Activated CD4-positive, alpha-beta T cell treated with anti-CD3 and anti-CD28 coated beads for 36 hours (primary cell): ENCODE results near the gene PLD1. TPM values are rescaled to one million over a fixed set of nuclear protein-coding genes. Genes with fewer than 3 reads are reported as not detected.

Source experiments
- ATAC-seq: fragments of 200-7000 bp; cut with Tn5 transposase; one replicate; pipeline ENCODE4 v1.10.0; 2021; ENCODE audit warnings: mild to moderate bottlenecking, moderate library complexity
- CTCF ChIA-PET: fragments of 350-600 bp; sonication (Branson Sonifier 250); formaldehyde crosslinking; loops from one replicate; lab custom pipeline; 2021; ENCODE audit warnings: antibody characterized with exemption; lab: Charles Lee
- POLR2A ChIA-PET: fragments of 350-600 bp; sonication (Branson Sonifier 250); formaldehyde crosslinking; loops from one replicate; lab custom pipeline; 2021; ENCODE audit warnings: antibody characterized with exemption, inconsistent platforms; lab: Charles Lee
- DNase-seq: peaks from one replicate; pipeline ENCODE4 v3.0.0-alpha.2; 2020
- H3K27ac Mint-ChIP-seq: one replicate; pipeline ENCODE4 v1.8.0; 2021; ENCODE audit warnings: mixed read lengths
- H3K27me3 Mint-ChIP-seq: one replicate; pipeline ENCODE4 v1.8.0; 2021; ENCODE audit warnings: mixed read lengths
- H3K36me3 Mint-ChIP-seq: one replicate; pipeline ENCODE4 v1.8.0; 2021; ENCODE audit warnings: low read depth, mixed read lengths
- H3K4me1 Mint-ChIP-seq: one replicate; pipeline ENCODE4 v1.8.0; 2021; ENCODE audit warnings: mixed read lengths
- H3K4me3 Mint-ChIP-seq: one replicate; pipeline ENCODE4 v1.8.0; 2021; ENCODE audit warnings: mild to moderate bottlenecking, moderate library complexity, mixed read lengths
- H3K9me3 Mint-ChIP-seq: one replicate; pipeline ENCODE4 v1.8.0; 2021; ENCODE audit warnings: low read depth, mixed read lengths
- intact Hi-C, 2 experiments: fragments of 100-400 bp; cut with DNase I in 1 of 2; cut with micrococcal nuclease in 1 of 2; formaldehyde crosslinking; loops; one replicate each; pipeline versions ENCODE4 v1.14.2 to v1.15.1; 2022 to 2024; cut with DNase I, micrococcal nuclease
- total RNA-seq, 2 experiments: library from RNA; stranded (reverse); gene quantifications; one replicate each; pipeline ENCODE4 v1.2.3, GENCODE V29; 2021

Gene PLD1
- total RNA-seq, 2 experiments from 2014 or later = 1.1 to 1.2 TPM

- ChIA-PET POLR2A (no interaction called here), CTCF (interaction anchor here (0.7 to 1.7 kb wide), 3 partner anchors 19 to 132 kb away, joined by 3 to 9 read pairs (median 3); no protein-coding TSS in a partner anchor)
- Mint-ChIP-seq H3K9me3 (no peaks in the 10 kb centered on the region), H3K27me3 (no peaks in the 10 kb centered on the region), H3K4me3 (no peak overlapping the region), H3K36me3 (no peaks in the 10 kb centered on the region), H3K27ac (no peak overlapping the region), H3K4me1 (no peaks in the 10 kb centered on the region)
- DNase-seq (no peak), ATAC-seq (no peak)
- intact Hi-C loops = no loop called here
Observed at GRCh38 chr3:171790898-171791691, 19.2 kb downstream of the PLD1 start.

GRCh38 chr3:171790574-171790897 is 19.7 kb downstream of the PLD1 start:
- Mint-ChIP-seq H3K27ac (no peak overlapping the region), H3K4me1 (no peaks in the 10 kb centered on the region), H3K9me3 (no peaks in the 10 kb centered on the region), H3K36me3 (no peaks in the 10 kb centered on the region), H3K27me3 (no peaks in the 10 kb centered on the region), H3K4me3 (no peak overlapping the region)
- ATAC-seq = no peak
- no peak for DNase-seq
- ChIA-PET CTCF (interaction anchor here (1.0 to 1.7 kb wide), 2 partner anchors 18 to 85 kb away, joined by 4 to 9 read pairs; no protein-coding TSS in a partner anchor), POLR2A (no interaction called here)
- intact Hi-C loops = no loop called here

DNA sequence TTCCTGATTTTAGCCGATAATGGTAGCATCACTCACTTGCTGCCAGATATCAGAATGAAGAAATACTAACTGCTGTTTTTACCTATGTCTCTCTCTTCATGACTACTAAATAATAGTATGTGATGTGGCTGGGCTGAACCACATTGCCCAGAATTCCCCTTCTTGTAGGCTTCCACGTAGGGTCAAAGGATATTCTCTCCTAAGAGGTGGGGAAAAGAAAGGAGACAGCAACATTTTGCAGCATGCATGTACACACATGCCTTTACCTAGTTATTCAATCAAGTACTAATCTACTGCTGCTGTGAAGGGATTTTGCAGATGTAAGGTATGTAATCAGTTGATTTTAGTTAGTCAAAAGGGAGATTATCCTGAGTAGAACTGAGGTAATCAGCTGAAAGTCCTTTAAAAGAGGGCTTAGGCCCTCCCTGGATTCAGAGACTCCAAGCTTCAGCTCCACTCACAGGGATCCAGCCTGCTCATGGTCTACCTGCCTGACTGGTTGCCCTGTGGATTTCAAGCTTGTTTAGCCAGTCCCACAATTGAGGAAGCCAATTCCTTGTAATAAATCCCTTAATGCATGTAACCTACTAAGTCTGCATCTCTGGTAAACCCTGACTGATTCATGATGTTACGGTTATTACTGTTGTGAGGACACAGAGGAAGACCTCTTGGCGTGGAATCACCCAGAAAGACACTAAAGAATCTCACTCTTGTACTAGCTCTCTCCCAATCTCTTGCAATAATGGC is 20.4 kb downstream of the PLD1 start:
- no peaks in the 10 kb centered on the region for H3K9me3 Mint-ChIP-seq
- ATAC-seq (no peak), DNase-seq (no peak)
- CTCF ChIA-PET = interaction anchor here (1.0 to 1.7 kb wide), 3 partner anchors 18 to 551 kb away, joined by 3 to 9 read pairs (median 4); no protein-coding TSS in a partner anchor
- POLR2A ChIA-PET = no interaction called here
- intact Hi-C loops = no loop called here
- no peaks in the 10 kb centered on the region for H3K36me3 Mint-ChIP-seq
- no peak overlapping the region for H3K4me3 Mint-ChIP-seq
- no peaks in the 10 kb centered on the region for H3K27me3 Mint-ChIP-seq
- no peaks in the 10 kb centered on the region for H3K4me1 Mint-ChIP-seq
- H3K27ac Mint-ChIP-seq = no peak overlapping the region

- ChIA-PET CTCF (interaction anchor here (1.0 to 1.4 kb wide), 2 partner anchors 16 to 552 kb away, joined by 3 to 6 read pairs; no protein-coding TSS in a partner anchor), POLR2A (interaction anchor here (0.5 kb wide), 1 partner anchor 281 kb away, joined by 3 read pairs; no protein-coding TSS in a partner anchor)
Observed at GRCh38 chr3:171788546-171789351, 21.5 kb downstream of the PLD1 start.

DNA sequence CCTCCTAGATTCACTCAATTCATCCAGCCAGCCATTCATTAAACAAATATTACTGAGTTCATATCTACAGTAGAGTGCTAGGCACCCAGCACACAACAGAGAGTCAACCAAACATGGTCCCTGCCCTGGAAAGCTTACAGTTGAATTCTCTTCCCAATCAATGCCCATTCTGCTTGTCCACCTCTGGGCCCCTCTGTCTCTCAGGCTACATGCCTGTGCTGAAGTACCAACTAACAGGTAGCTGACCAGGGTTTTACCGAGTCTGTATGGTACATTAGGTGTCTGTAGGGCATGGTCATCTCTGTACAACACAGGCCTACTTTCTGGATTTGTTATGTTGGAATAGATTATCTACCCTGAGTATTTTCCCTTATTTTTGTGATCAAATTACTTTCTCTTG is 23.3 kb downstream of the PLD1 start:
- Mint-ChIP-seq H3K9me3 (no peaks in the 10 kb centered on the region), H3K27ac (no peak overlapping the region), H3K4me1 (no peaks in the 10 kb centered on the region), H3K4me3 (no peak overlapping the region), H3K27me3 (peaks cover 2% of the 10 kb centered on the region), H3K36me3 (no peaks in the 10 kb centered on the region)
- intact Hi-C loops = no loop called here
- ChIA-PET POLR2A (no interaction called here), CTCF (interaction anchor here (1.3 kb wide), 1 partner anchor 12 kb away, joined by 5 read pairs; no protein-coding TSS in a partner anchor)
- DNase-seq = no peak
- ATAC-seq = no peak

More at GRCh38 chr3:171788546-171789351, 21.5 kb downstream of the PLD1 start:
- DNase-seq = no peak
- Mint-ChIP-seq H3K9me3 (no peaks in the 10 kb centered on the region), H3K27me3 (peaks cover 2% of the 10 kb centered on the region), H3K36me3 (no peaks in the 10 kb centered on the region), H3K4me3 (no peak overlapping the region), H3K4me1 (no peaks in the 10 kb centered on the region), H3K27ac (no peak overlapping the region)
- intact Hi-C loops = no loop called here
- ATAC-seq = no peak

DNA sequence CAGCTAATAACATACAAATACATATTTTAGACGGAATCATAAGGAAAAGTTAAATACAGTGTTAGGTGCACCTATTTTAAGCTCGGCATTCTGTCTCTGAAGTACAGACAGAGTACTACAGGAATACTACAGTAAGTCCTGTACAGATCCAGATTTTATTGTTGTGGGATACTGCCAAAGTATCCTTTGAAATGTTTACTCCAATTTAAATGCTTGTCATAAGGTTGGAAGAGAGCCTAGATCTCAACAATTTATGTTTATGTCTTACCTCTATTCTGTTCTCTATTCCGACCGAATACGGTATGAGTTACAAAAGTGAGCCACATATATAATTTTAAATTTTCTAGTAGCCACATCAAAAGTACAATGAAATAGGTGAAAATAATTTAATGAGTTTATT is 25.3 kb downstream of the PLD1 start:
- ChIA-PET CTCF (interaction anchor here (0.6 kb wide), 1 partner anchor 193 kb away, joined by 3 read pairs; no protein-coding TSS in a partner anchor), POLR2A (no interaction called here)
- intact Hi-C loops = no loop called here
- Mint-ChIP-seq H3K9me3 (no peaks in the 10 kb centered on the region), H3K4me3 (no peak overlapping the region), H3K27ac (no peak overlapping the region), H3K27me3 (peaks cover 9% of the 10 kb centered on the region), H3K36me3 (no peaks in the 10 kb centered on the region), H3K4me1 (no peaks in the 10 kb centered on the region)
- DNase-seq (no peak), ATAC-seq (no peak)

GRCh38 chr3:171784387-171784786 is 25.9 kb downstream of the PLD1 start:
- ChIA-PET POLR2A (no interaction called here), CTCF (interaction anchor here (0.6 kb wide), 1 partner anchor 193 kb away, joined by 3 read pairs; no protein-coding TSS in a partner anchor)
- DNase-seq (no peak), ATAC-seq (no peak)
- H3K27ac Mint-ChIP-seq = no peak overlapping the region
- intact Hi-C loops = no loop called here
- H3K4me3 Mint-ChIP-seq = no peak overlapping the region
- no peaks in the 10 kb centered on the region for H3K9me3 Mint-ChIP-seq
- peaks cover 9% of the 10 kb centered on the region for H3K27me3 Mint-ChIP-seq
- H3K36me3 Mint-ChIP-seq = no peaks in the 10 kb centered on the region
- no peaks in the 10 kb centered on the region for H3K4me1 Mint-ChIP-seq

- Mint-ChIP-seq H3K36me3 (no peaks in the 10 kb centered on the region), H3K9me3 (no peaks in the 10 kb centered on the region), H3K27ac (no peak overlapping the region), H3K4me1 (no peaks in the 10 kb centered on the region), H3K27me3 (peaks cover 9% of the 10 kb centered on the region), H3K4me3 (no peak overlapping the region)
- ChIA-PET CTCF (no interaction called here), POLR2A (no interaction called here)
- no peak for ATAC-seq
- intact Hi-C loops = no loop called here
- no peak for DNase-seq
Observed at GRCh38 chr3:171783626-171784025, 26.7 kb downstream of the PLD1 start.

DNA sequence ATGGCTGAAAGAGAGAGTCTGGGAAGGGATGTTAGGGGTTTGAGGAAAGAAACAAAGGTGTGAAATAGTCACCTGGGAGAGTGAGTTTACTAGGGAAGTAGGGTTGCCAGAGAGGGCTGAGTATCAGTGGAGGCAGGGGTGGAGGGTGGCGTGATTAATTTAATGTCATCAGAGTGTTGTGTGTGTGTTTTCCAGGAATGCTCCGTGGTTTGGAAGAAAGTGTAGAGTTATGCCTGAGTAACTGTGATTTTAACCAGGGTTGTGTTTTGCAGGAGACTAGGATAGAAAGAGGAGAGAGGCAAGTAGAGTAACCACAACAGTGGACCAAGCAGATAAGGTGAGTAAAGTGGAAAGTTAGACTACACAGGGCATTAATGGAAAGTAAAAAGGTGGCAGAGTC is 27.2 kb downstream of the PLD1 start:
- H3K9me3 Mint-ChIP-seq = no peaks in the 10 kb centered on the region
- H3K27ac Mint-ChIP-seq = no peak overlapping the region

DNA sequence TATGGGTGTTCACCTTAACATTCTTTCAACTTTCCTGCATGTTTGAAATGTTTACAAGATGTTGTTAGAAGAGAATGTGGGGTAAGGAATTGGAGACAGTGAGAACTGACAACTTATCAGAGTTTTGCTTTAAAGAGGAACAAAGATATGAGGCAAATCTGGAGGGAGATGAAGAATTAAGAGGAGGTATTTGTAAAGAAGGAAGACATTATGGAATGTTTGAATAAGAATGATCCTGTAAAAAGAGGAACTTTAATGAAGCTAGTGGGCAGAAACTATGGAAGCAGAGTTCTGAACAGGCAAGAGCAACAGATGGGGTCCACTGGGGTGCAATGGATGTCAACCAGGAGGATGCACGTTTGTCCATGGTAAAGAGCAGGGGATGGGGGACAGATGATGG is 27.7 kb downstream of the PLD1 start:
- peaks cover 9% of the 10 kb centered on the region for H3K27me3 Mint-ChIP-seq
- no peaks in the 10 kb centered on the region for H3K9me3 Mint-ChIP-seq
- ATAC-seq = no peak
- H3K4me3 Mint-ChIP-seq = no peak overlapping the region
- H3K27ac Mint-ChIP-seq = no peak overlapping the region
- no peak for DNase-seq
- intact Hi-C loops = no loop called here
- POLR2A ChIA-PET = no interaction called here
- no peaks in the 10 kb centered on the region for H3K4me1 Mint-ChIP-seq
- H3K36me3 Mint-ChIP-seq = no peaks in the 10 kb centered on the region
- CTCF ChIA-PET = no interaction called here

More for the DNA sequence above, 27.2 kb downstream of the PLD1 start:
- ATAC-seq (no peak), DNase-seq (no peak)
- Mint-ChIP-seq H3K27me3 (peaks cover 9% of the 10 kb centered on the region), H3K4me3 (no peak overlapping the region), H3K36me3 (no peaks in the 10 kb centered on the region), H3K4me1 (no peaks in the 10 kb centered on the region)
- ChIA-PET CTCF (no interaction called here), POLR2A (no interaction called here)
- intact Hi-C loops = no loop called here

GRCh38 chr3:171781711-171782127 is 28.6 kb downstream of the PLD1 start:
- intact Hi-C loops = no loop called here
- DNase-seq (no peak), ATAC-seq (no peak)
- ChIA-PET POLR2A (no interaction called here), CTCF (no interaction called here)
- no peak overlapping the region for H3K27ac Mint-ChIP-seq
- no peaks in the 10 kb centered on the region for H3K4me1 Mint-ChIP-seq
- H3K9me3 Mint-ChIP-seq = no peaks in the 10 kb centered on the region
- no peaks in the 10 kb centered on the region for H3K36me3 Mint-ChIP-seq
- no peak overlapping the region for H3K4me3 Mint-ChIP-seq
- peaks cover 9% of the 10 kb centered on the region for H3K27me3 Mint-ChIP-seq
